NK-92 treated with Interleukin-12 subunit alpha and Interleukin-12 subunit beta, amount 100 ng/mL, for 24 hours (cell line): ENCODE measurements around the gene COL13A1.

Source experiments
- DNase-seq: peaks from one replicate; lab custom pipeline; 2025; lab: John Stamatoyannopoulos, UW

Gene COL13A1

DNA sequence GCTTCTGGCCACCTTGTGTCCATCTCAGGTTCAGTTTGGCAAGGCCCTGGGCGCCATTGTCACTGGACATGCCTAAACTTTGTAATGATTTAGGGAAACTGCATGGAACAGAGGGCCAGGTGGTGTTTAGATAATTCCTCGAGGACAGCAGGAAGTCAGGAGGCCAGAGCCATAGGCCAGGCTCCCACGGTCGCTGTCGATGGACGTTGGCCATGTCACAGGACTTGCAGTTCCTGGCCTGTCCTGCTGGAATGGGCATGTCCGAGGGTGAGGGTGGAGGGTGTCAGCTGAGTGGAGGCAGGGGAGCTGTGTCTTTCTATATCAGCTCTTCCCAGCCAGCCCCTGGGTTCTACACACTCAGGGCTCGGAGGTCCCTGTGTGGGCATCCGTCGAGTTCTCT lies 143.1 kb downstream of the COL13A1 start:
- no peak for DNase-seq

DNA sequence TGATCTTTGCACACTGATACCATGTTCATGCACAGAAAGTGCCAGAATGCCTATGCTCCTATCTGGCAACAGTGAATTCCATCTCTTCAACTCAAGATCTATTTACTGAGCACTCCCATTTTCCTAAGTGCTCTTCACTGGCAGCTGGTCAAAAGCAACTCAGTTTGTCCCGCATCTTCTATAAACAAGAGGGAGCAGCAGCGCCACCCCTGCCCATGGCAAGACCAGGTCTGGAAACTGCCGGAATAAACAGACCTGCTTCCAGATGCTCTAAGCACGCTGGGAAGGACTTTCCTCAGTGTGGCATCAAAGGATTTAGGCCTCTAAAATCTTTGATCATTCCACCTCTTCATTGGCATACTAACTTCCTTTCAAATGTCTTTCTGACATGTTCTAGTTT lies 146.6 kb downstream of the COL13A1 start:
- no peak for DNase-seq

DNA sequence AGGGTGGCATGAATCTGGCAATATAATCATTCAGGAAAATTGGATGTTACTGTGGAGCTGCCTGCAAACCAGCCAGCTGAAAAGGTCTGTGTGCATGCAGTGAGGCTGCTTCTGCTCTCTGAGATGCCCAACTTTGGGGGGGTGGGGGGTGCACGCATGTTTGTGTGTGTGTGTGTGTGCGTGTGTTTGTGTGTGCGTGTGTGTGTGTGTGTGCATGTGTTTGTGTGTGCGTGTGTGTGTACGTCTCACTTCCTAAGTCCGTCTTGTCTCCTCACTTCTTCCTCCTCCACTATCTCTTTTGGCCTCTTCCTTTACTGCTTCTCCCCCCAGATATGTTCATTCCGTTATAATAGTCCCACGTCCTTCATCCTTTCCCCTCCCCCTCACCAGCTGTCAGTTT lies 148.1 kb downstream of the COL13A1 start:
- no peak for DNase-seq

DNA sequence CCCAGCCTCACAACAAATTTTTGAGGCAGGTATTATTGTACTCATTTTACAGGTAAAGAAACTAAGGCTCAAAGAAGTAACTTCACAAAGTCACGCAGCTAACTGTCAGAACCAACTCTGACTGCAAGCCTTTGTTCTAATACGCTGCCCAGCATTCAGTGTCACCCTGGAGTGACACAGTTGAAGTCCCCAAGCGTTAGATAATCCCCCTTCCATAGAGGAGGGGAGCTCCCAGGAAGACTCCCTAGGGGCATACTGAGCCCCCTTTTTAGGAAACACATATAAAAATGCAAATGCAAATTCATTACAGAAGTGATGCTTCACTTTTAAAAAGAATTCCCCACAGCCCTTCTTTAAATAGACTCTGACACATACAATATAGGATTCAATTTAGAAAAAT lies 150.0 kb downstream of the COL13A1 start:
- DNase-seq, result no peak

DNA sequence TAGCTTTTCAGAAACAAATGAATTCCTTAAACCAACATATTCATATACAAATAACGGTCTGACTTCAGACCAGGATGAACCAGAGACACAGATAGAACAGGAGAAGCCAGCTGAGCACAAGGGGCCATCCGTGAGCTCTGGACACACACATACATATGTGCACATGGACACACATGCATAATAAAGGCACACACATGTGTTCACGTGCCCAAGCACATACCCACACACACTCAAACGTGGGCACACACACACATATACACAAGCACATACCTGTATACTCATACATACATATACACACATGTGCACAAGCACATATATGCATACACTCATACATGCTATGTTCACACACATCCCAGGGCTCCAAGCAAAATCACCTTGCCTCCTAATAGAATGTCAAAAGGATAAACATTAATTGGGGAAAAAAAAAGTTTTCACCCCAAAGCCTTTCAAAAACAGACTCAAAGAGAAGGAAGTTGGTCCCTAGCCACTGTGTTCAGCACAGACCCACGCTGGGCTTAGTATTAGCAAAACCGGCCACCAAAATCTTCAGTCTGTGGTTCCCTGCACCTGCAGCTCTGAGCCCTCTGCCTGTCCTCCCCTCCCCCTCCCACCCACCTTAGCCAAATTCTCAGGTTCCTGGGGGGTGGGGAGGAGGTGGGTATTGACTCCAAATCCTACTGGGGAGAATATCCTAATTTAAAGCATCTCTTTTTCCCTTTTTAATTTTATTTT lies 150.5 kb downstream of the COL13A1 start:
- DNase-seq, result no peak

DNA sequence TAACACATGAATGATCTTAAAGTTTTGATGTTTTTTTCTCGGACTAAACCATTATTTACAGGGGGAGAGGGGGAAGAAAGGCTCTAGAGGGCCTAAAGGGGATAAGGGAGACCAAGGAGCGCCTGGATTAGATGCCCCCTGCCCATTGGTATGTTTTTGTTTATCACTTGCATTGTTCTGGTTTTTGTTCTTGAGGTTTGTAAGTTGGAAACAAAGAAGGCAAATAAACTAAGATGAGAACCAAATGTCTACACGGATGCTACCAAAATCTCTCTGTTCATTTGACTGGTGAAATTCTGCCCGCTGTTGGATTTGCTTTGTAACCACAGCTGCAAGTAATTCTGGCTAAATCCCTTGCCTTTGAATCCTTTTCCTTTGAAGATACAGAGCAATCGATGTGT lies 151.1 kb downstream of the COL13A1 start:
- DNase-seq, result no peak

DNA sequence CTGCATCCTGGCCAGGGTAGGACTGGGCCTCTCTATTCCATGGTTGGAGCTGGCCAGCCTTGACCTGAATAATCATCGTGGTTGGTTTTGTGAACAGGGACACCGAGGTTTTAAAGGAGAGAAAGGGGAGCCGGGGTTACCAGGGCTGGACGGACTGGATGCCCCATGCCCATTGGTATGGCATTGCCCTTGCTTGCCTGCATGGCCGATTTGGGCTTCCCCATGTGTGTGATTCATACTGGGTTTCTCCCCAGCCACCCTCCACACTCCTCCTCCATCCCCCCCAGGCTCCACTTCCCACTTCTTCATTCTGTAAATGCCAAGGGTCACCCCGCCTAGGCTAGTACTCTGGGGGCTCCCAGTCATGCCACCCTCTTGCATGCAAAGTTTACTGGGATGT lies 152.1 kb downstream of the COL13A1 start:
- DNase-seq, result no peak

DNA sequence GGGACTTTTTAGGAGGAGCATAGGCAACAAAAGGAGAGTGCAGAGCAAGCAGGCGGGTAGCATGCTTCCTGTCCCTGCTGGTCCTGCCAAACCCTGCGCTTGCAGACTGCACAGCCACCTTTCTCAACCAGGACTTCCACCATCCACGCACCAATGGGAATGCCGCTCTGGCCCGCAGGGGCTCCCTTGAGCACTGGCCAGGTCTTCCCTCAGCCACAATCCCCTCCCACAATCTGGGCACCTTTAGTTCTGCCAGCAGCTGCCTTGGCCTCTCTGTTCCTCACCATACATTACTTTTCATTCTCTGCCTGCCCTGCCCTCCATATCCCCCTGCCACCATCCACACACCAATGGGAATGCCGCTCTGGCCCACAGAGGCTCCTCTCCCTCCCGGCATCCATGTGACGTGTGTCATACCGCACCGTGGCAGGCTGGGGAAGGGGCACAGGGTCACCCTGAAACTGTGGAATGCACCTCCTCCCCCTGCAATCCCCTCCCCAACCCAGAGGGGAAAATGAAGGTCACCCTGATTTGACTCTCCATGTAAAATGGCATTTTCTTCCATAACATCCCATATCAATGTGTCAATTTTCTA lies 153.6 kb downstream of the COL13A1 start:
- no peak for DNase-seq

DNA sequence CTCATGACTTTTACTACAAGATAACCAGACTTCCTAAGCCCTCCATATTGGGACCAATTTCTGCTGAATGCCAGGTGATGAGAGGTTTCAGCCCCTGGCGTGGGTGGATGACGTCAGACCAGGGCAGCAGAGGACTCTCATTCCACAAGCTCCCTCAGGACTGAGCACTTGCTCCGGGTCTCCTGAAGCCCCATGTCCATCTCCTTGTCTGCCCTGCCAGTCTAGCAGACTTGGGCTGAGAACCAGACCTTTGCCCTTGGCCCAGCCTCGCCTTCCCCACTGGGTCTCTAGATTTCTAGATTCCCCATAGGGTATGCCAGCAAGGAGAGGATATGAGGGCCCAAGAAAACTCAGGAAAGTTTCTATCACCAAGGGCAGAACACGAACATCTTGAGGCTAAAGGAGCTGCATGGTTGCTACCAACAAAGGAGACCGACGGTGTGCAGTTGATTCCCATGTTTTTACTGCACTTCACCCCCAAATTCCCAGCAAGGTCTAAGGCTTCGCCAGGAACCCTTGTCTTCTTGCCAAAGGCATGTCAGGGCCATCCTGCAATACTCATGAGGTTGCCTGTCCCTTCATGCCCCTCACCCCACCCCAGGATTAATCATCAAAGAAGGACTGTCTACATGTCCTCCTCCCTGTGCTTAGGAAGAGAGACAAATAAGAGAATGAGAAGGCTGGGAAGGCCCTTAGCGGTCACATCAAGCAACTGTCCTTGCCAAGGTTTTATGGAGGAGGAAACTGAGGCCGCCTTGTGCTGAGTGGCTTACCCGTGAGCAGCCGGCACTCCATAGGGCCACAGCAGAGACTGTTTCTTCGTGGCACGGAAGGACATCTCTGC lies 154.4 kb downstream of the COL13A1 start:
- DNase-seq, result no peak

DNA sequence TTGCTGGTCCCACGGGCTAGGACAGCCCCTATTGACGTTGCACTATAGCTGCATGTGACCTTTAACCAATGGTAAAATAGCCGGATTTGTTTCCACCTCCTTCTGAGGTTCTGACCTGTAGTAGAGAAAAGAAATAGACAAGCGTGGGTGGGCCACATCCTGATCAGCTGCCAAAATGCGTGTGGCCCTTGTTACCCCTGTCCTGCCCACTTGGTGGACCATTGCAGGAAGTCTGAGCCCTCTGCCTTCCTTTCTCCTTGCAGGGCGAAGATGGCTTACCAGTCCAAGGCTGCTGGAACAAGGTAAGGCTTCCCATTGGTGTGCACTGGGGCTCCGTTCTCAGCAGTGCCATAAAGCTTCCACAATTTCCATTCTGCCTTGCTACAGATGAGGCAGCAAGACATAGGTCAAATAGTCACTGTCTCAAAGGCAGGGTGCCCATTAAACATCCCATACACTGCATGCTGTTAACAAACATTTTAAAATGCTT lies 155.1 kb downstream of the COL13A1 start:
- DNase-seq, result no peak

DNA sequence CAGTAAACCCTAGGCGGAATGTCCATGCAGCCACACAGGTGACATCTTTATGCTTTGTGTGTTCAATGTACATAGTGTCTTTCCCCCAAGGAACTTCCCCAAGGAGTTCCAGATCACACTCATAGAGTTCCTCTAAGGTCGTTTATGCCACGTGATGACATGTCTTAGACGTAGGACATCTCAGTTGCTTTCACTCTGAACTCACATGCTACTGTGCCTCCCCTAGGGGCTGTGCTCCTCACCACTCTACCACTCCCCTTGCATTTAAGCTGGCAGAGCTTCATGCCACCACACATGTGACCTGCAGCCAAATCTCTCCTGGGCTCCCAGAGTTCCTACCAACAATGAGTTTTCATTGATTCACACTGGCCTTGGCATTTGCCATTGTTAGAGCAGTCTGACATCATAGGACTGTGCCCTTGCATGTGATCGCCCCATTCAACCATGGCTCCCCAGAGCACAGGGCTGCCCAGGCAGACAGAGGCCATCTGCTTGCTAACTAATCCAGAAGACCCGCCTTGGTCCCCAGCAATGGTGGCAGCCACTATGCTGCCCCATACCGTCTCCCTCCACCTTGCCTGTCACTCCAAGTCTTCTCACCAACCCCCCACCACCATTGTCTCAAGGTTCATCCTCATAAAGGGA lies 155.7 kb downstream of the COL13A1 start:
- no peak for DNase-seq

DNA sequence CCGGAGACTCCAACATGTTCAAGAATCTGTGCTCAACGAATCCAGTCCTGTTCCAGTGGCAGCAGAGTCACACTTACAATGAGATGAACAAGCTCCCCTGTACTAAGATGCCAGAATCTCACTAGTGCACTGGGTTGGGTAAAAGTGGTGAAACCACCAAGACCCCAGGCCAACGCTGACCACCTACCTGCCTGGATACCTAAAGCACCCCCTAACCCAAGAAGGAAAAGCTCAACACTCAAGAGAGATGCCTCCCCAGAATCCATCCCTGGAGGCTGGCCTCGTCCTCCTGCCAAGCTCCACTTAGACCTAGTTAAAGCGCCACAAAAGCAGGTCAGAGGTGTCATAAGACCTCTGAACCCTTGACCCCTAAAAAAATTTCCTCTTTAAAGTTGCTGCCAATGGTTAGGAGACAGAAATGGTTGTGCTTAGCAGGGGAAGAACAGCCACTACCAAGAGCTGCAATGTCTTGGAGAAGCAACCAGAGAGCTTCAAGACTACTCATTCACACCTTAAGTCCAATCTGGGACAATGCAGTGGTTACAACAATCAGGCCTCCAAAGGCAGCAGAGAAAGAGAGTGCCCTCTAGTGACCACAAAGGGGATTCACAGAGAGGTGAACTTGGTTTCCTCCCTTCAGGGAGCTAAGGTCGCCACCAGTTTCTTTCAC lies 156.3 kb downstream of the COL13A1 start:
- peak; percentile 11 for DNase-seq

DNA sequence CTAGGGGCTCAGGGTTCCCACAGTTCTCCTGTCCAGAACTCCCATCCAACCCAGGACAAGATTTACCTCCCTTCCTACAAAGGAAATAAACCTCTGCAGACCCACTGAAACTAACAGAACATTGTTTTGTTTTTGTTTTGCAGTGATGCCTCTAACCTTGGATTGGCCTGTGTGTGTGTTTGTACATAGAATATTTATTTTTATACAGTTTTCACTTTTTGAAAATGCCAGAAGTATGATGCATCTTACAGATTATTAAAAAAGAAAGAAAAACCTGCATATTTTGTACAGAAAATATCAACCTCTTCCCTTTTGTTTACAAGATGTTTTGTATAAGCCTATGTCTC lies 156.8 kb downstream of the COL13A1 start:
- DNase-seq, result no peak

DNA sequence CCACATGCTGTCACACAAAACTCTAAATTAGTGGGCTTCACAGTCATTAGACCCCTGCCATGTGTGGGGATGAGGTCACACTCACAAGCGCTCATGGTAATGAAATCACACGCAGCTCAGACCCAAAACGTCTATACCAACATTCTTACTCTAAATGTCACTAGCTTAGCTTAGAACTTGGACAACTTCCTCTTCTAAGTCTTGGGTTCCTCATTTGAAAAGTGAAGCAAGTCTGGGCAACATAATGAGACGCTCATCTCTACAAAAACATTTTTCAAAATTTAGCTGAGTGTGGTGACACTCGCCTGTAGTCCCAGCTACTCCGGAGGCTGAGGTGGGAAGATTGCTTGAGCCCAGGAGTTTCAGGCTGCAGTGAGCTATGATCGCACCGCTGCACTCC lies 158.2 kb downstream of the COL13A1 start:
- DNase-seq, result no peak

DNA sequence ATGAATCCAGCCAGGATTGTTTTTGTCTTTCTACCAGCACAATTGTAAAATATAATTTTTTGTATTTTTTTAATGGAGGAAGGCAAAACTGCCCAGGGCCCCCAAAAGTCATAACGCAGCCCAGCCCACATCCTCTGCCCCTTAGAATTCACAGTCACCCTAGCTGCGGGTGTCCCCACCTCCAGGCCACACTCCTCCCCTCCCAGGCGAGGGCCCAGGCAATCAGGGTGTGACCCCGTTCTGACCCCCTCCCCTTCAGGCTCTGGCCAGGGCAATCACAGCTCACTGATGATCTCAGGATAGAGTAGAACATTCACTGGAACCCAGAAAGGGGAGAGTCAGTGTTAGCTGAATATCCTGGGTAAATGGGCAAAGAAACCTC lies 158.9 kb downstream of the COL13A1 start:
- DNase-seq, result no peak

DNA sequence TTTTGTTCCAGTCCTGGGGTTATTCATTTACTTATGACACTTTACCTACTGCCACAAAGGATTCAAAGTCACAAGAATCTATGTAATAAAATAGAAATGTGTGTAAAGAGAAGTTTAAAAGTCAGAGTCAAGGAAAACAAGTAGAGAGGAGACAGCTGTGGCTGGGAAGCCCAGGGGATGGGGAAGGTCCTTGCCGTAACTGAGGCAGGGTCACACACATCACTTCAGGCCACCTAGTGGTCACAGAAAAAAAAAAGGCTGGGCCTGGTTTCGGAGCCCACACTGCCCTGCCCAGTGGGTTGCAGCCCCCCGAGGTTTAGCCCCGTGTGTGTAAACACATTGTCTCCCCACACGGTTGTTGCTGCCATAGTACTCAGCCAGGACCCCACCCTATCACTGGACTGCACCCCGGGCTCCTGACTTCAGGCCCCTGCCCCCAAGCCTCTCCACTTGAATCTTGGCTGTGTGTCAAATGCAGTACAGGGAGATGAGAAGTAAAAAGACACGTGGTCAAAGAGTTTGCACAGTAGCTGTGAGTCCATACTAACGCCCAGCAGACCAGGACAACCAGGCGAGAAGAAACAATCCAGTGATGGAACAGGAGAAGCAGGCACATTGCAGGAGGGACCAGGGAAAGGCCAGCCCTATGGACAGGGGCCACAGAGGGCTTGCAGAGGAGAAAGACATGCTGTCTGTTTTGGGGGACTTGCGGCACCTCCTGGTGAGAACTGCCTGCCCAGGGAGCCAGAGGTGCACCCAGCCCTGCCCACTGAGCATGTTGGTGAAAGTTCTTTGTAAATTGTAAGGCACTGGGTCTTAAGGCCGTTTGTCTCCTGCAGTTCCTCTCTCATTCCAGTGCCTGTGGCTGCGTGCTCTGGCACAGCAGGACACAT lies 159.5 kb downstream of the COL13A1 start:
- DNase-seq, result no peak

DNA sequence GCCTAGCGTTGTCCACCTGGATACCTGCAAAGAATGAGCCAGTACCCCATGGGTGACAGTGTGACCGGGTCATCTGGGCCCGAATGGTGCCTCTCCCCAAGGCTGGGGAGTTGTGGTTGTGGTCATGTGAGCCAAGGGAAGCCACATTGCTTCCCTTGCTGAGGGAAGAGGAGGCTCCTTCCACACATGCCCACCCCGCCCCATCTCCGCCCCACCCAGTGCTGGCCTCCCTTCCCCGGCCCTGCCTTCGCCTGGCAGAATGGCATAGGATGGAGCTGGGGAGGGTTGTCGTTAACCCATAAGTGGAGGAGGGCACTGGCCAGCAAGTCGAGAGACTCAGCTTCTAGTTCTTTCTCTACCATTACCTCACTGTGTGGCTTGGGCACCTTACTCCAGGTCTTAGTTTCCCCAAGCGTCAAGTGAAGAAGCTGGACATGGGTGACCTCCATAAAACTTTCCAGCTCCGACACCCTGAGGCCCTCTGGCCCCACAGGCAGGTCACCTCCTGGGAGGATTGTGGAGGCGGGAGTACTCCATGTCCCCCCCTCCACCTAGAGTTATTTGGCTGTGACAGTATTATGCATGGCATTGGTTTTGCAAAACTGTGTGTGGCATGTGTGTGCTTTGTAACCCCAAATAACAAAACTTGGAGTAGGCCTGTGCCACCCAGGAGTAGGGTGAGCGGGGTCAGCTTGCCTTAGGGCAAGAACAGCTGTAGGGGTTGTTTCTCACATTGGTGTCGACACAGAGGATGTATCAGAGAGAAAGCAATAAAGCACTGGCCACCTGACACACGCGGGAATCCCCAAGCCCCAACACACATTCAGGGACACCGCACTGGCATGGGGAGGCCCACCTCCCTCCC lies 160.4 kb downstream of the COL13A1 start:
- DNase-seq, result no peak

DNA sequence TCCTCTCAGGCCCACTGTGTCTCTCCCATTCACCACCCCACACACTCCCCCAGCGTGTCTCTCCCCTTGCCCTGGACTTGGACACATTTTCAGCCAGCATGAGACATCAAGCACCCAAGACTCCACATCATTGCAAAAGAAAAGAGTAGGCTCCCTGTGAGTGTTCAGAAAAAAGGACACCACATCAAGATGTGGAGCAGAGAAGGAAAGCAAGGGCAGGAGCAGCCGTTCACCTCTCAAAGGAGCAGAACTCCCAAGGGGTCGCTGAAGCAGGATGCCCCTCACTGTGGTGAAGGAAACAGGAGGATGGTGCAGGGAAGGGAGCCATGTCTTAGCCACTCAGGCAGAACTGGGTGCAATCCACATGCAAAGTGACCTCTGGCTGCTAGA lies 161.0 kb downstream of the COL13A1 start:
- DNase-seq, result no peak

DNA sequence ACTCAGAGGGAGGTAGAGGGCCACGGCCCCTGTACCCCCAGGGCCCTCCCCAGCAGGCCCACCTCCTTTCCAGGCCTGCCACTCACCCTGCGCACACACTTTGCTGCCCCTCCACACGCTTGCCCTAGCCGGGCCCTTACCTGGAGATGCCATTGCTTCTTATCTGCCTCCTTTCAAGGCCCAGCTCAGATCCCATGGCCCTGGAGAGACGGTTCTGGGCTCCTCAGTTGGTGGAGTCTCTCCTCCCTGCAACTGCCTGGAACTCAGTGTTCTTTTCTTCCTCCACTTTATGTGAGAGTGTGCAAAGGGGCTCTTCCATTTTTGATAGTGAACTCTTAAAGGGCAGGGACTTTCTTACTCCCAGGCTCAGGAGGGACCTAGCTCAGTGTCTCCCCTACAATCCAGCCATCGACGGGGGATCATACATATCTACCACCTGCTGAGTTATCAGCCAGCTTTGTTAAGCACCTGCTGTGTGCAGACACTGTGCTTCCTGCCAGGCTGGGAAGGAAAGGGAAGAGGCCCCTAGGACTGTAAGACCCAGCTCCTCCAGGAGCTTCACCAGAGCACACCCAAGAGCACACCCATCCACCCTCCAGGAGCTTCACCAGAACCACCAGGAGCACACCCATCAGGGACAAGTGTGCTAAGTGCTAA lies 161.6 kb downstream of the COL13A1 start:
- no peak for DNase-seq
